Sigmoid colon (tissue), 4 donors: ENCODE results near the gene OPRL1.

ENCODE experiments used
- EP300 ChIP-seq, 4 donors: sonication (generic); formaldehyde crosslinking; IDR thresholded peaks; one replicate each; pipeline ENCODE4 v1.6.1; 2017; ENCODE audit warnings: antibody characterized with exemption in 4 of 4
- TF ChIP-seq, protein P1 (sequence below), 4 experiments: fragments of 450-650 bp in 3 of 4; fragments of 200-600 bp in 1 of 4; IDR thresholded peaks; one replicate each; pipeline ENCODE4 v1.5.1; 2016 to 2019; ENCODE audit warnings: antibody characterized with exemption in 4 of 4, mild to moderate bottlenecking in 3 of 4, moderate library complexity in 2 of 4

DNA sequence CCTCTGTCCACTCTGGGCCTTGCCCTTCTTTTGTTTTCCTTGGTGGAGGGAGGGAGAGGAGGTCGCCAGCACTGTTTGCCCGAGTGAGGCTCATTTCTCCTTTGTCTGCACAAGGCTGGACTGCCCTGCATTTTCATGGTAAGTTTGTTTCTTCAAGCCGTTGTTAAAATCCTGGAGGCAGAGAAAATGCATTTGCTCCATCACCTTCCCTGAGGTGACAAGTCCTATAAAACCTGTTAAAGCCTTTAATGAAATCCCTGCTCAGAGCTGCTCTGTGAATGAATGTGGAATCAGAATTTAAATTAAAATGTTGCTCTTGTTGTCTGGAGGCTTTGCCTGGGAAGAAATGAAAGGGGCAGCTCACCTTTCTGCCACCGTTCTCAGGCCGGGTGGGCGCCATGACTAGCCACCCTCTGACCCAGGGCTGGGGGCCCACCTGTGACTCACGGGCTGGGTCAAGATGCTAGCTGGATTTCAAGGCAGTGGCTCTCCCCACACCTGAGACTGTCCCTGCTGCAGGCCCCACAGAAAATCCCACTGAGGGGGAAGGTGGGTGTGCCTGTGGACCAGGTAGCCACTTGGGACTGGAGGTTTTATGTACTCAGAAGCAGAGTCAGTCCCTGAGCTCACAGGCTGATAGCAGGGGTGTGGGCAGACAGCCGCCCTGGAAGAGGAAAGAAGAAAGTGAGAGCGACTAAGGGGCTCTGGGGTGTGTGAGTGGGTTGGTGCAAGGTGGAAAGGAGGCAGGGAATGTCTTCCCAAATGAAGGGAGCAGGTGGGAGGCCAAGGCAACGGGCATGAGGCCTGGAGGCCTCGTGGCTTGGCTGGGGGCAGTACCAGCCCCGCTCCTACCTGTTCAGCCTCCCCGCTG is 60.4 kb downstream of the OPRL1 start:
- TF ChIP-seq, protein P1, sequence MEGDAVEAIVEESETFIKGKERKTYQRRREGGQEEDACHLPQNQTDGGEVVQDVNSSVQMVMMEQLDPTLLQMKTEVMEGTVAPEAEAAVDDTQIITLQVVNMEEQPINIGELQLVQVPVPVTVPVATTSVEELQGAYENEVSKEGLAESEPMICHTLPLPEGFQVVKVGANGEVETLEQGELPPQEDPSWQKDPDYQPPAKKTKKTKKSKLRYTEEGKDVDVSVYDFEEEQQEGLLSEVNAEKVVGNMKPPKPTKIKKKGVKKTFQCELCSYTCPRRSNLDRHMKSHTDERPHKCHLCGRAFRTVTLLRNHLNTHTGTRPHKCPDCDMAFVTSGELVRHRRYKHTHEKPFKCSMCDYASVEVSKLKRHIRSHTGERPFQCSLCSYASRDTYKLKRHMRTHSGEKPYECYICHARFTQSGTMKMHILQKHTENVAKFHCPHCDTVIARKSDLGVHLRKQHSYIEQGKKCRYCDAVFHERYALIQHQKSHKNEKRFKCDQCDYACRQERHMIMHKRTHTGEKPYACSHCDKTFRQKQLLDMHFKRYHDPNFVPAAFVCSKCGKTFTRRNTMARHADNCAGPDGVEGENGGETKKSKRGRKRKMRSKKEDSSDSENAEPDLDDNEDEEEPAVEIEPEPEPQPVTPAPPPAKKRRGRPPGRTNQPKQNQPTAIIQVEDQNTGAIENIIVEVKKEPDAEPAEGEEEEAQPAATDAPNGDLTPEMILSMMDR (IDR thresholded peaks at IDR 0.05) = no peak
- TF ChIP-seq EP300 (IDR thresholded peaks at IDR 0.05) = no peak
